OCI-LY3 (cell line): ENCODE data around the gene BRINP1.

Experiments
- H2AFZ ChIP-seq: fragments of 200-600, 300-600 bp; shearing (Covaris generic); 2 replicates; pipeline ENCODE4 v1.6.0; 2014; ENCODE audit warnings: antibody characterized with exemption, low read depth, low read length
- H3K27ac ChIP-seq: fragments of 200-600, 300-600 bp; sonication (generic); 2 replicates; pipeline ENCODE4 v1.5.1; 2014; ENCODE audit warnings: mild to moderate bottlenecking, low read length, moderate library complexity, mixed read lengths
- H3K27me3 ChIP-seq: fragments of 200-600, 300-600 bp; sonication (generic); 2 replicates; pipeline ENCODE4 v1.6.1; 2014; ENCODE audit warnings: low read depth, low read length, mixed read lengths
- H3K36me3 ChIP-seq: fragments of 200-600, 300-600 bp; sonication (generic); replicated peaks from 2 replicates; pipeline ENCODE3; 2014; ENCODE audit warnings: low read depth, low read length, mixed read lengths
- H3K4me1 ChIP-seq: fragments of 300-600, 200-600 bp; sonication (generic); 2 replicates; pipeline ENCODE4 v1.6.1; 2014; ENCODE audit warnings: low read length, mixed read lengths
- H3K4me2 ChIP-seq: fragments of 200-600, 300-600 bp; sonication (generic); 2 replicates; pipeline ENCODE4 v1.6.1; 2014; ENCODE audit warnings: low read length, mixed read lengths
- H3K4me3 ChIP-seq: fragments of 300-600, 200-600 bp; sonication (generic); 2 replicates; pipeline ENCODE4 v1.5.1; 2014; ENCODE audit warnings: antibody characterized with exemption, mild to moderate bottlenecking, low read length, moderate library complexity
- H3K79me2 ChIP-seq: fragments of 300-600, 200-600 bp; shearing (Covaris generic); 2 replicates; pipeline ENCODE4 v1.6.1; 2014; ENCODE audit warnings: mild to moderate bottlenecking, low read length, mixed read lengths
- H3K9ac ChIP-seq: fragments of 300-600, 200-600 bp; shearing (Covaris generic); 2 replicates; pipeline ENCODE4 v1.6.0; 2014; ENCODE audit warnings: mild to moderate bottlenecking, low read length, moderate library complexity
- H3K9me3 ChIP-seq: fragments of 200-600, 300-600 bp; shearing (Covaris generic); 2 replicates; pipeline ENCODE4 v1.6.1; 2014; ENCODE audit warnings: low read length, mixed read lengths; ENCODE audit not compliant: insufficient read depth
- H4K20me1 ChIP-seq: fragments of 200-600, 300-600 bp; sonication (generic); 2 replicates; pipeline ENCODE4 v1.6.1; 2016; ENCODE audit warnings: low read length, mixed read lengths; ENCODE audit not compliant: insufficient read depth
- EZH2phosphoT487 ChIP-seq: fragments of 200-600 bp; shearing (Covaris generic); IDR thresholded peaks from 2 replicates; pipeline ENCODE4 v1.6.1; 2018; ENCODE audit warnings: antibody characterized with exemption, mixed run types, low read depth
- TF ChIP-seq, protein P1 (sequence below): fragments of 200-600, 300-600 bp; sonication (generic); IDR thresholded peaks from 2 replicates; pipeline ENCODE4 v1.5.1; 2014; ENCODE audit warnings: antibody characterized with exemption, low read length, low read depth

The BRINP1 gene

DNA sequence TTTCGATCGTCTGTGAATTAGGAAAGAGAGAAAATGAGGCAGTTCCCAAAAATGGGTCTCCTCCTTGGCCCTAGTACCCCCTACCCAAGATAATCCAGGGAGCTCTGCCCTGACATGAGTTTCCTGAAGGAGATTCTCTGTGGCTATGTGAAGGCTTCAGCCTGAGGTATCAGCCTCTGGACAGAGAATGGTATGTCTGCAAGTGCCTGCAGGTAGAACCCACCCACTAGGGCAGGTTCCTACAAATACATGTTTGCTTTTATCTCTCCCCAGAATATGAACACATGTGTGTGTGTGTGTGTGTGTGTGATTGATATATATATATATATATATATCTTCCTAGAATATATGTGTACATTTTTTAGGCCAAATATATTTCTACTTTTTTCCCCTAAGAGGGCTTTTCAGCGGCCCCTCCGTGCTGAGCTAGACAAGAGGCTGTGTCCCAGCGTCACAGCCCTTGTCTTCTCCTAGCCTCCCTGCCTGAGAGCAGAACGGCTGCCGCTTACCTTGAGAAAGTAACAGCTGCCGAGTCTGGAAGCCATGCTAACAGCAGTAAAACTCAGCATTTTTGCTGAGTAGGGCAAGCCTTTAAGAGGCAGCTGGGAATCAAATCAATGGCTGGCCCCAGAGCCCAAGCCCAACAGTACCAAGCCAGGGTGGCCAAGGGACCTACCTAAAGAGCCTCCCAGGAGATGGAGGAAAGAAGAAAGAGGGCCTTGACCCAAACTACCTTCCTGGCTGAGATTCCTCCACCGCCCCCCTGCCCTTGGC, 2.1 kb downstream of the BRINP1 start:
- H3K4me2 ChIP-seq: no peak overlapping the region
- no peaks in the 10 kb centered on the region for H3K4me1 ChIP-seq
- no peak overlapping the region for H2AFZ ChIP-seq
- TF ChIP-seq EZH2phosphoT487: no peak
- TF ChIP-seq, protein P1, sequence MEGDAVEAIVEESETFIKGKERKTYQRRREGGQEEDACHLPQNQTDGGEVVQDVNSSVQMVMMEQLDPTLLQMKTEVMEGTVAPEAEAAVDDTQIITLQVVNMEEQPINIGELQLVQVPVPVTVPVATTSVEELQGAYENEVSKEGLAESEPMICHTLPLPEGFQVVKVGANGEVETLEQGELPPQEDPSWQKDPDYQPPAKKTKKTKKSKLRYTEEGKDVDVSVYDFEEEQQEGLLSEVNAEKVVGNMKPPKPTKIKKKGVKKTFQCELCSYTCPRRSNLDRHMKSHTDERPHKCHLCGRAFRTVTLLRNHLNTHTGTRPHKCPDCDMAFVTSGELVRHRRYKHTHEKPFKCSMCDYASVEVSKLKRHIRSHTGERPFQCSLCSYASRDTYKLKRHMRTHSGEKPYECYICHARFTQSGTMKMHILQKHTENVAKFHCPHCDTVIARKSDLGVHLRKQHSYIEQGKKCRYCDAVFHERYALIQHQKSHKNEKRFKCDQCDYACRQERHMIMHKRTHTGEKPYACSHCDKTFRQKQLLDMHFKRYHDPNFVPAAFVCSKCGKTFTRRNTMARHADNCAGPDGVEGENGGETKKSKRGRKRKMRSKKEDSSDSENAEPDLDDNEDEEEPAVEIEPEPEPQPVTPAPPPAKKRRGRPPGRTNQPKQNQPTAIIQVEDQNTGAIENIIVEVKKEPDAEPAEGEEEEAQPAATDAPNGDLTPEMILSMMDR: no peak
- H3K36me3 ChIP-seq: no peaks in the 10 kb centered on the region
- H3K27ac ChIP-seq: no peak overlapping the region
- no peaks in the 10 kb centered on the region for H3K9me3 ChIP-seq
- H3K79me2 ChIP-seq: no peaks in the 10 kb centered on the region
- H4K20me1 ChIP-seq: 0 out of 2 replicates have a peak, but pooled peaks cover 4% of the 10 kb centered on the region
- no peak overlapping the region for H3K9ac ChIP-seq
- no peak overlapping the region for H3K4me3 ChIP-seq
- no peaks in the 10 kb centered on the region for H3K27me3 ChIP-seq

DNA sequence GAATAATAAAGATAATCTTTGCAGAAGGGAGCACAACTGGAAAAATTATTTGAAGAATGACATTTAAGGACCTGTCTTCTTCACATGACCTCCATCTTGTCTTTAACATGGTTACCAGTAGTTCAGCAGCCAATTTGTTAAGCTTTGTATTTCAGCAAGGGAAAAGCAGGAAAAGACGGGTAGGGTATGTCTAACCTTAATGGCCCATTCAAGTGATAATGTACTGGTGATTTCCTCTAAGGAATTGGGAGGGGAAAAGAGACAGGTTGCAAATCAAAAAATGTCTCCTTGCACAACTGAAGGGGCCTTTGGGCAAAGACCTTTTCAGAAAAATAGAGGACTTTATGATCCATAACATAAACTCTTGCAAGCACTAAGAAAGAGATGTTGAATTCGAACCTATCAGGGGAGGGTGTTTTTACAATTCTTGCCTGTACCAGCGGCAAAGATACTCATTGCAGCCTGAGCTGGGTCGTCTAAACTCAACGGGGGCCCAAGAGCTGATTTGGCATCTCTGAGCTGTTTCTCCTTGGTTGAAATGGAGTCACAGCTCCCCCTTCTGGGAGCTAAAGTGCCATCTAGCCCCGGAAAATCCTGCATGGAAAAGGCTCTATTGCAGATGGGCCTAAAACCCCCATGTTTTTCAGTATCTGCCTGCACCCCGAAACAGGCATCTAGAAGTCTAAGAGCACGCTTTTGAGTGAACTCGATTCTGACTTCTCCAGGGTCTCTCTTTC, 3.8 kb downstream of the BRINP1 start:
- H3K4me3 ChIP-seq: no peak overlapping the region
- H2AFZ ChIP-seq: no peak overlapping the region
- H3K9ac ChIP-seq: no peak overlapping the region
- no peaks in the 10 kb centered on the region for H3K36me3 ChIP-seq
- TF ChIP-seq EZH2phosphoT487: no peak
- TF ChIP-seq, protein P1: peak; percentile 46
- no peaks in the 10 kb centered on the region for H3K27me3 ChIP-seq
- no peaks in the 10 kb centered on the region for H4K20me1 ChIP-seq
- no peaks in the 10 kb centered on the region for H3K4me1 ChIP-seq
- no peak overlapping the region for H3K4me2 ChIP-seq
- no peaks in the 10 kb centered on the region for H3K9me3 ChIP-seq
- no peak overlapping the region for H3K27ac ChIP-seq
- H3K79me2 ChIP-seq: no peaks in the 10 kb centered on the region

DNA sequence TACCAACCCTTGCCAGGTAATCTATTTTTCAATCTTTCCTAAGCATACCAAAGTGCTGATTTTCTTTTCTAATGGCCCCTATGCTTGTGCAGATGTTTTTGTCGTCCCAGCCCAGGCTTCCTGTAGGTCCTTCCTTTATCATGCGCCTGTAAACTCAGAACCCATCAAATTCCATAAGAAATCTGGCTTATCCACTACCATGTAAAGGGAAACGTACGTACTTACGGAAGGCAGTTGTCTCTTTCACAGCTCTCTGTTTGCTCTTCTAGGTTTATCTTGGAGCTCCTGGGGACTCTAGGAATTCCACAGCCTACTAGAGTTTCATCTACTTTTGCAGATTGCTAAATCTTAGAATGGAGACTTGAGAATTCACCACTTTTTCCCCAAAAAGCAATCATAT, 9.0 kb downstream of the BRINP1 start:
- Histone ChIP-seq H3K79me2 (no peaks in the 10 kb centered on the region), H3K27ac (no peak overlapping the region), H3K27me3 (no peaks in the 10 kb centered on the region), H3K4me3 (no peak overlapping the region), H2AFZ (no peak overlapping the region), H4K20me1 (no peaks in the 10 kb centered on the region), H3K4me1 (no peaks in the 10 kb centered on the region), H3K4me2 (no peak overlapping the region), H3K9me3 (no peaks in the 10 kb centered on the region), H3K9ac (no peak overlapping the region), H3K36me3 (no peaks in the 10 kb centered on the region)
- TF ChIP-seq EZH2phosphoT487: no peak
- TF ChIP-seq, protein P1: no peak

DNA sequence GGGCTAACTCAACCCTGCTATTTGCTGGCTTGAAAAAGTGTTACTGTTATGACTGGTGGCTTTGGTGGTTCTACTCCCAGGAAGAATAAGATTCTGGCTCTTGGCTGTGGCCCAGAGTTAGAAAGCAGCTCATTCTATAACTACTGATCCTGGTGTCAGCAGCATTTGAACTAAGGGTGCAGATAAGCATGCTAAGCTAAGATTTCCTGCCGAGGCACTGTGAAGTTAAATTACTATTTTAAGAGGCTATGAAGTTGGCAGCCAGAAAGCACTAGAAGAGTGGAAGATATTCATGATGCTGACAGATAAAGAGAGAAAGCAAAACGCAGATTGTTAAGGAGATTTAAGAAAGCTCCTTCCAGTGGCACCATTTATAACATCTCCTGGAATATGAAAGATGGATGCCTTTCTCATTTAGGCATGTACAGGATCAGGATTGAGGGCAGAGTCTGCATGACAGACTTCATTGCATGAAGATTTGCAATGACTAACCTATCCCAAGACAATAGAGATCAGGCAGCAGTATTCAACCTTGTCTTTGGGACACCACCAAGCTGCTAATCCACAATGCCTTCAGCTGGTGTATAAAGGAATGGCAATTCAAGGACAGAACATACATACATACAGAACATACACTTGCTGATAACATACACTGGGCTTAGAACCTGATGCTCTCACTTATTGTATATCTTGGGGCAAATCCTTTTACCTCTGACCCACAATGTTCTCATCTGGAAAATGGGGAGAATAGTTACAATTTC, 11.7 kb downstream of the BRINP1 start:
- Histone ChIP-seq H3K27ac (no peak overlapping the region), H4K20me1 (no peaks in the 10 kb centered on the region), H3K27me3 (no peaks in the 10 kb centered on the region), H3K9me3 (no peaks in the 10 kb centered on the region), H3K4me2 (no peak overlapping the region), H3K9ac (no peak overlapping the region), H3K4me1 (no peaks in the 10 kb centered on the region), H3K79me2 (no peaks in the 10 kb centered on the region), H3K36me3 (no peaks in the 10 kb centered on the region), H2AFZ (no peak overlapping the region), H3K4me3 (no peak overlapping the region)
- TF ChIP-seq, protein P1: no peak
- no peak for TF ChIP-seq EZH2phosphoT487
